ENCODE data around the gene CNTLN.
"Not testable (repeated sequence)": the region's sequence is repeated elsewhere in the genome, so short reads cannot be mapped to it uniquely, and the experiment has no call there.

DNA sequence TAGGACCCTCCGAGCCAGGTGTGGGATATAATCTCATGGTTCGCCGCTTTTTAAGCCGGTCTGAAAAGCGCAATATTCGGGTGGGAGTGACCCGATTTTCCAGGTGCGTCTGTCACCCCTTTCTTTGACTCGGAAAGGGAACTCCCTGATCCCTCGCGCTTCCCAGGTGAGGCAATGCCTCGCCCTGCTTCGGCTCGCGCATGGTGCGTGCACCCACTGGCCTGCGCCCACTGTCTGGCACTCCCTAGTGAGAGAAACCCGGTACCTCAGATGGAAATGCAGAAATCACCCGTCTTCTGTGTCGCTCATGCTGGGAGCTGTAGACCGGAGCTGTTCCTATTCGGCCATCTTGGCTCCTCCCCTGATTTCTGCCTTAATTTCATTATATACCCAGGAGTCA is 155.8 kb downstream of the CNTLN start:
- TF ChIP-seq, protein P1, sequence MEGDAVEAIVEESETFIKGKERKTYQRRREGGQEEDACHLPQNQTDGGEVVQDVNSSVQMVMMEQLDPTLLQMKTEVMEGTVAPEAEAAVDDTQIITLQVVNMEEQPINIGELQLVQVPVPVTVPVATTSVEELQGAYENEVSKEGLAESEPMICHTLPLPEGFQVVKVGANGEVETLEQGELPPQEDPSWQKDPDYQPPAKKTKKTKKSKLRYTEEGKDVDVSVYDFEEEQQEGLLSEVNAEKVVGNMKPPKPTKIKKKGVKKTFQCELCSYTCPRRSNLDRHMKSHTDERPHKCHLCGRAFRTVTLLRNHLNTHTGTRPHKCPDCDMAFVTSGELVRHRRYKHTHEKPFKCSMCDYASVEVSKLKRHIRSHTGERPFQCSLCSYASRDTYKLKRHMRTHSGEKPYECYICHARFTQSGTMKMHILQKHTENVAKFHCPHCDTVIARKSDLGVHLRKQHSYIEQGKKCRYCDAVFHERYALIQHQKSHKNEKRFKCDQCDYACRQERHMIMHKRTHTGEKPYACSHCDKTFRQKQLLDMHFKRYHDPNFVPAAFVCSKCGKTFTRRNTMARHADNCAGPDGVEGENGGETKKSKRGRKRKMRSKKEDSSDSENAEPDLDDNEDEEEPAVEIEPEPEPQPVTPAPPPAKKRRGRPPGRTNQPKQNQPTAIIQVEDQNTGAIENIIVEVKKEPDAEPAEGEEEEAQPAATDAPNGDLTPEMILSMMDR (CRISPR knock-in tag; IDR thresholded peaks at IDR 0.05) = not testable (repeated sequence)
- TF ChIP-seq ZNF83 (CRISPR knock-in tag; IDR thresholded peaks at IDR 0.05; ENCODE audit: borderline replicate concordance); CC2D1A (CRISPR knock-in tag; IDR thresholded peaks at IDR 0.05); EZH2 (conservative IDR thresholded peaks at IDR 0.05; ENCODE audit: low read depth, low read length); TCF7 (IDR thresholded peaks at IDR 0.05; ENCODE audit: low read depth); EP300 (IDR thresholded peaks at IDR 0.05; ENCODE audit: low read depth in 2 of 2, low read length in 2 of 2); EP300 (CRISPR knock-in tag; IDR thresholded peaks at IDR 0.05; ENCODE audit: borderline replicate concordance); BRCA1 (CRISPR knock-in tag; IDR thresholded peaks at IDR 0.05); HDAC1 (CRISPR knock-in tag; IDR thresholded peaks at IDR 0.05); KDM2A (CRISPR knock-in tag; IDR thresholded peaks at IDR 0.05; ENCODE audit: borderline replicate concordance, low read depth): not testable (repeated sequence)
- TF ChIP-seq, protein P2, sequence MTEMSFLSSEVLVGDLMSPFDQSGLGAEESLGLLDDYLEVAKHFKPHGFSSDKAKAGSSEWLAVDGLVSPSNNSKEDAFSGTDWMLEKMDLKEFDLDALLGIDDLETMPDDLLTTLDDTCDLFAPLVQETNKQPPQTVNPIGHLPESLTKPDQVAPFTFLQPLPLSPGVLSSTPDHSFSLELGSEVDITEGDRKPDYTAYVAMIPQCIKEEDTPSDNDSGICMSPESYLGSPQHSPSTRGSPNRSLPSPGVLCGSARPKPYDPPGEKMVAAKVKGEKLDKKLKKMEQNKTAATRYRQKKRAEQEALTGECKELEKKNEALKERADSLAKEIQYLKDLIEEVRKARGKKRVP (CRISPR knock-in tag; IDR thresholded peaks at IDR 0.05) = not testable (repeated sequence)
- TF ChIP-seq, protein P3, sequence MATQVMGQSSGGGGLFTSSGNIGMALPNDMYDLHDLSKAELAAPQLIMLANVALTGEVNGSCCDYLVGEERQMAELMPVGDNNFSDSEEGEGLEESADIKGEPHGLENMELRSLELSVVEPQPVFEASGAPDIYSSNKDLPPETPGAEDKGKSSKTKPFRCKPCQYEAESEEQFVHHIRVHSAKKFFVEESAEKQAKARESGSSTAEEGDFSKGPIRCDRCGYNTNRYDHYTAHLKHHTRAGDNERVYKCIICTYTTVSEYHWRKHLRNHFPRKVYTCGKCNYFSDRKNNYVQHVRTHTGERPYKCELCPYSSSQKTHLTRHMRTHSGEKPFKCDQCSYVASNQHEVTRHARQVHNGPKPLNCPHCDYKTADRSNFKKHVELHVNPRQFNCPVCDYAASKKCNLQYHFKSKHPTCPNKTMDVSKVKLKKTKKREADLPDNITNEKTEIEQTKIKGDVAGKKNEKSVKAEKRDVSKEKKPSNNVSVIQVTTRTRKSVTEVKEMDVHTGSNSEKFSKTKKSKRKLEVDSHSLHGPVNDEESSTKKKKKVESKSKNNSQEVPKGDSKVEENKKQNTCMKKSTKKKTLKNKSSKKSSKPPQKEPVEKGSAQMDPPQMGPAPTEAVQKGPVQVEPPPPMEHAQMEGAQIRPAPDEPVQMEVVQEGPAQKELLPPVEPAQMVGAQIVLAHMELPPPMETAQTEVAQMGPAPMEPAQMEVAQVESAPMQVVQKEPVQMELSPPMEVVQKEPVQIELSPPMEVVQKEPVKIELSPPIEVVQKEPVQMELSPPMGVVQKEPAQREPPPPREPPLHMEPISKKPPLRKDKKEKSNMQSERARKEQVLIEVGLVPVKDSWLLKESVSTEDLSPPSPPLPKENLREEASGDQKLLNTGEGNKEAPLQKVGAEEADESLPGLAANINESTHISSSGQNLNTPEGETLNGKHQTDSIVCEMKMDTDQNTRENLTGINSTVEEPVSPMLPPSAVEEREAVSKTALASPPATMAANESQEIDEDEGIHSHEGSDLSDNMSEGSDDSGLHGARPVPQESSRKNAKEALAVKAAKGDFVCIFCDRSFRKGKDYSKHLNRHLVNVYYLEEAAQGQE (IDR thresholded peaks at IDR 0.05; ENCODE audit: borderline replicate concordance in 1 of 2, low read depth in 1 of 2, low read length in 2 of 2) = not testable (repeated sequence)
